AG04450 (cell line): ENCODE data around the gene CMSS1. TPM values are rescaled to one million over a fixed set of nuclear protein-coding genes. Genes with fewer than 3 reads are reported as not detected.

Experiments
- CTCF ChIA-PET: fragments of 300-600, 350-600 bp; formaldehyde crosslinking; extraction: SDS; loops from one replicate; lab custom pipeline; 2022; ENCODE audit warnings: antibody characterized with exemption, inconsistent platforms; lab: Charles Lee
- POLR2A ChIA-PET: fragments of 350-600 bp; formaldehyde crosslinking; extraction: SDS; loops from one replicate; lab custom pipeline; 2021; ENCODE audit warnings: antibody characterized with exemption, inconsistent platforms; lab: Yijun Ruan, JAX
- DNase-seq: peaks from one replicate; pipeline ENCODE4 v3.0.0-alpha.2; 2011; ENCODE audit warnings: low read depth, low spot score
- H3K27ac ChIP-seq: one replicate; pipeline ENCODE4 v1.5.1; 2012; ENCODE audit warnings: low read depth, low read length, control low read depth
- H3K27me3 ChIP-seq: one replicate; pipeline ENCODE4 v1.6.0; 2012; ENCODE audit warnings: low read length; ENCODE audit not compliant: control insufficient read depth, insufficient read depth
- H3K4me3 ChIP-seq: 2 replicates; pipeline ENCODE4 v1.5.1; 2011; ENCODE audit warnings: mild to moderate bottlenecking, low read depth, low read length, control low read depth
- H3K9me3 ChIP-seq: 2 replicates; pipeline ENCODE4 v1.5.1; 2012; ENCODE audit warnings: low read length; ENCODE audit not compliant: control insufficient read depth, insufficient read depth
- polyA plus RNA-seq: library from polyadenylated mRNA; depleted of rRNA; stranded (reverse); fragments of >200 nt; gene quantifications from 2 replicates; pipeline ENCODE4 v1.2.3, GENCODE V29; 2011
- TF ChIP-seq, protein P1 (sequence below): IDR thresholded peaks from 2 replicates; pipeline ENCODE4 v1.5.1; 2011; ENCODE audit warnings: low read depth, low read length, control low read depth, inconsistent platforms

Gene CMSS1
- polyA plus RNA-seq, 1 experiment, result 15.7 TPM

- ChIA-PET POLR2A (interaction anchor here (0.7 kb wide), 1 partner anchor 33 kb away, joined by 3 read pairs; no protein-coding TSS in a partner anchor), CTCF (interaction anchor here (1.2 to 1.8 kb wide), 3 partner anchors 12 to 244 kb away, joined by 4 to 6 read pairs (median 5); no protein-coding TSS in a partner anchor)
- TF ChIP-seq, protein P1, sequence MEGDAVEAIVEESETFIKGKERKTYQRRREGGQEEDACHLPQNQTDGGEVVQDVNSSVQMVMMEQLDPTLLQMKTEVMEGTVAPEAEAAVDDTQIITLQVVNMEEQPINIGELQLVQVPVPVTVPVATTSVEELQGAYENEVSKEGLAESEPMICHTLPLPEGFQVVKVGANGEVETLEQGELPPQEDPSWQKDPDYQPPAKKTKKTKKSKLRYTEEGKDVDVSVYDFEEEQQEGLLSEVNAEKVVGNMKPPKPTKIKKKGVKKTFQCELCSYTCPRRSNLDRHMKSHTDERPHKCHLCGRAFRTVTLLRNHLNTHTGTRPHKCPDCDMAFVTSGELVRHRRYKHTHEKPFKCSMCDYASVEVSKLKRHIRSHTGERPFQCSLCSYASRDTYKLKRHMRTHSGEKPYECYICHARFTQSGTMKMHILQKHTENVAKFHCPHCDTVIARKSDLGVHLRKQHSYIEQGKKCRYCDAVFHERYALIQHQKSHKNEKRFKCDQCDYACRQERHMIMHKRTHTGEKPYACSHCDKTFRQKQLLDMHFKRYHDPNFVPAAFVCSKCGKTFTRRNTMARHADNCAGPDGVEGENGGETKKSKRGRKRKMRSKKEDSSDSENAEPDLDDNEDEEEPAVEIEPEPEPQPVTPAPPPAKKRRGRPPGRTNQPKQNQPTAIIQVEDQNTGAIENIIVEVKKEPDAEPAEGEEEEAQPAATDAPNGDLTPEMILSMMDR, result no peak
- Histone ChIP-seq H3K27ac (no peak overlapping the region), H3K4me3 (no peak overlapping the region), H3K27me3 (no peaks in the 10 kb centered on the region), H3K9me3 (no peaks in the 10 kb centered on the region)
- no peak for DNase-seq
Observed at GRCh38 chr3:100075851-100076730, 258.4 kb downstream of the CMSS1 start.

DNA sequence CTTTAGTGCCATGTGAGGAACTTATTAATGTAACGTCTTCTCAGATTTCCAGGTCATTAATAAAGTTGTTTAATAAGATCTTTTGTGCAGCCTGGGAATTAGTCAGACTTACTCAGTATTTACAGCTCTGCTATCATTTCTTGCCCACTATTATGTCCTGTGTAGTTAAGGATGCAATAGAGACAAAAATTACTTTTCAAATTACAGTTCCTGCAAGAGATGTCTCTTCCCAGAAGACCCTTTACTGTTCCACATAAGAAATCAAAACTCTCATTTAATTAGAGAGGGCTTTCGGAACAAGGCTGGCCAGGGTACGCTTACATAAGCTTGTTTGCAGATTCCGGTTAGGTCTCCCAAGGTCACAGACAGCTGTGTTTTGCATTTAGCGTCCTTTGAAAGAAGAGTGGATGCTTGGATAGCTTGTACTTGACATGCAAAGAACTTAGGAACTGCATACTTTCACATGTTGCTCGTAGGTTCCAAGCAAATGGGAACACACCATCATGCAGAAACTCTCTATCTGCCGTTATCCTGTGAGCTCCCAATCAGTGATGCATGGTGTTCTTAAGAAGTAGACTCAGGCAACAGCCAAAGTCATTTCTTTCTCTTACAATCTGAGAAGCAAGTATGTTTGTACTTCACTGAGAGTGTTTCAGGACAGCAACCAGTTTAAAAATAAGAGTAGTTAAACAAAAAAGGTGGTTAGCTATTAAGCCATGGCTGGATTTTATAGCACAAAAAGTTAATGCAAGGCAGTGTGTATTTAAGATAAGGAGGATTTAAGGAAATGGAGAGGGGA lies 259.3 kb downstream of the CMSS1 start:
- DNase-seq, result no peak
- TF ChIP-seq, protein P1, result no peak
- H3K27ac ChIP-seq, result no peak overlapping the region
- H3K4me3 ChIP-seq, result no peak overlapping the region
- H3K9me3 ChIP-seq, result no peaks in the 10 kb centered on the region
- H3K27me3 ChIP-seq, result no peaks in the 10 kb centered on the region
- POLR2A ChIA-PET, result interaction anchor here (0.7 kb wide), 1 partner anchor 34 kb away, joined by 3 read pairs; no protein-coding TSS in a partner anchor
- CTCF ChIA-PET, result interaction anchor here (1.6 to 1.8 kb wide), 2 partner anchors 13 to 245 kb away, joined by 5 to 6 read pairs; no protein-coding TSS in a partner anchor

GRCh38 chr3:100079328-100079727 lies 261.7 kb downstream of the CMSS1 start:
- CTCF ChIA-PET, result interaction anchor here (1.1 kb wide), 2 partner anchors 11 to 175 kb away, joined by 3 read pairs; no protein-coding TSS in a partner anchor
- Histone ChIP-seq H3K4me3 (no peak overlapping the region), H3K9me3 (no peaks in the 10 kb centered on the region), H3K27me3 (no peaks in the 10 kb centered on the region), H3K27ac (no peak overlapping the region)
- TF ChIP-seq, protein P1, result no peak
- POLR2A ChIA-PET, result no interaction called here
- DNase-seq, result no peak

GRCh38 chr3:100080573-100080972 lies 262.9 kb downstream of the CMSS1 start:
- Histone ChIP-seq H3K27me3 (no peaks in the 10 kb centered on the region), H3K9me3 (no peaks in the 10 kb centered on the region), H3K4me3 (no peak overlapping the region), H3K27ac (no peak overlapping the region)
- ChIA-PET CTCF (interaction anchor here (0.6 to 1.1 kb wide), 6 partner anchors 9 to 248 kb away, joined by 3 to 9 read pairs (median 3); no protein-coding TSS in a partner anchor), POLR2A (interaction anchor here (0.9 kb wide), 1 partner anchor 35 kb away, joined by 3 read pairs; no protein-coding TSS in a partner anchor)
- TF ChIP-seq, protein P1, result no peak
- no peak for DNase-seq
